NCI-H2196 (cell line): ENCODE measurements around the gene MALT1.
"Not testable (repeated sequence)": the region's sequence is repeated elsewhere in the genome, so short reads cannot be mapped to it uniquely, and the experiment has no call there.

Source experiments
- DNase-seq: peaks from one replicate; lab custom pipeline; 2025; ENCODE audit not compliant: unreplicated experiment; lab: John Stamatoyannopoulos, UW

Gene MALT1

GRCh38 chr18:58730618-58731017 is 59.4 kb downstream of the MALT1 start:
- no peak for DNase-seq

GRCh38 chr18:58732471-58732870 is 61.2 kb downstream of the MALT1 start:
- DNase-seq = no peak

GRCh38 chr18:58733866-58734265 is 62.6 kb downstream of the MALT1 start:
- no peak for DNase-seq

- DNase-seq = no peak
Observed at GRCh38 chr18:58738322-58738721, 67.1 kb downstream of the MALT1 start.

- DNase-seq = no peak
Observed at GRCh38 chr18:58745914-58746313, 74.6 kb downstream of the MALT1 start.

GRCh38 chr18:58748899-58749595 is 77.8 kb downstream of the MALT1 start:
- DNase-seq = no peak

GRCh38 chr18:58753976-58754375 is 82.7 kb downstream of the MALT1 start:
- no peak for DNase-seq

GRCh38 chr18:58754544-58755068 is 83.3 kb downstream of the MALT1 start:
- no peak for DNase-seq

- no peak for DNase-seq
Observed at GRCh38 chr18:58755304-58756010, 84.2 kb downstream of the MALT1 start.

GRCh38 chr18:58756148-58756547 is 84.9 kb downstream of the MALT1 start:
- DNase-seq = no peak

- no peak for DNase-seq
Observed at GRCh38 chr18:58756596-58757240, 85.5 kb downstream of the MALT1 start.

- DNase-seq = not testable (repeated sequence)
Observed at GRCh38 chr18:58757351-58757750, 86.1 kb downstream of the MALT1 start.

- no peak for DNase-seq
Observed at GRCh38 chr18:58758046-58758445, 86.8 kb downstream of the MALT1 start.

GRCh38 chr18:58758606-58759005 is 87.3 kb downstream of the MALT1 start:
- no peak for DNase-seq

- DNase-seq = peak; percentile 10
Observed at GRCh38 chr18:58761241-58761969, 90.1 kb downstream of the MALT1 start.

GRCh38 chr18:58761970-58762780 is 90.9 kb downstream of the MALT1 start:
- DNase-seq = no peak

GRCh38 chr18:58762781-58763171 is 91.5 kb downstream of the MALT1 start:
- DNase-seq = no peak

- no peak for DNase-seq
Observed at GRCh38 chr18:58766164-58766563, 94.9 kb downstream of the MALT1 start.

- DNase-seq = no peak
Observed at GRCh38 chr18:58766946-58767345, 95.7 kb downstream of the MALT1 start.

- DNase-seq = peak; percentile 86
Observed at GRCh38 chr18:58768293-58768974, 97.2 kb downstream of the MALT1 start.
